Neural cell (in vitro differentiated cells): Measurements from ENCODE around the gene UNC13B.

Experiments
- EZH2 ChIP-seq: fragments of 200-600, 300-800 bp; shearing (Covaris generic), sonication (generic); IDR thresholded peaks from 2 replicates; pipeline ENCODE4 v1.6.1; 2014; ENCODE audit warnings: antibody characterized with exemption, low read length, borderline replicate concordance, mild to moderate bottlenecking; ENCODE audit not compliant: insufficient read depth, poor library complexity, severe bottlenecking
- POLR2AphosphoS5 ChIP-seq: IDR thresholded peaks from 2 replicates; pipeline ENCODE4 v1.6.1; 2012

- no peak for TF ChIP-seq EZH2
- TF ChIP-seq POLR2AphosphoS5, result no peak
These were observed 132.3 kb downstream of the UNC13B start for GRCh38 chr9:35294066-35294465.
